GM18867 (cell line): Measurements from ENCODE around the gene KIRREL3.
A peak's percentile ranks its signal among the peaks of the same experiment; 100 is the strongest.

Source experiments
- ATAC-seq: cut with Tn5 transposase; IDR thresholded peaks from one replicate; pipeline ENCODE4 v1.9.1; 2021; ENCODE audit warnings: mild to moderate bottlenecking, moderate library complexity; ENCODE audit not compliant: unreplicated experiment

The KIRREL3 gene

DNA sequence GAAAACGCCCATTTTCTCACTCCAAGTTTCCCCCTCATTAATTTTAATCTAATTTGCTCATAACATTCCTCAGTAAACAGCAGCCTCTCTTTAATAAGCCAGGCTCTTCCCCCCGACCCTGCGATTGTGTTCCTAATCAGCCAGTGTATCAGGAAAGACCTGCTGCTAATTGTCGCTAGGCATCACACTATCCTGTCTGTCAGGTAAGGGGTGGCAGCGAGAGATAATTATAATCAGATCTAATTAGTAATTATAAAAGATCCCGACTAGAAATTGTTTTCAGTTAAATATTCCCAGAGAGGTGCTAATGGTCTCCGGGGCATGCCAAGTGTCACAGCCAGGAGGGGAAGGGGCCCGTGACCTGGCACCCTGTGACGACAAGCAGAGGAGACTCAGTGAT, 502.3 kb downstream of the KIRREL3 start:
- no peak for ATAC-seq

DNA sequence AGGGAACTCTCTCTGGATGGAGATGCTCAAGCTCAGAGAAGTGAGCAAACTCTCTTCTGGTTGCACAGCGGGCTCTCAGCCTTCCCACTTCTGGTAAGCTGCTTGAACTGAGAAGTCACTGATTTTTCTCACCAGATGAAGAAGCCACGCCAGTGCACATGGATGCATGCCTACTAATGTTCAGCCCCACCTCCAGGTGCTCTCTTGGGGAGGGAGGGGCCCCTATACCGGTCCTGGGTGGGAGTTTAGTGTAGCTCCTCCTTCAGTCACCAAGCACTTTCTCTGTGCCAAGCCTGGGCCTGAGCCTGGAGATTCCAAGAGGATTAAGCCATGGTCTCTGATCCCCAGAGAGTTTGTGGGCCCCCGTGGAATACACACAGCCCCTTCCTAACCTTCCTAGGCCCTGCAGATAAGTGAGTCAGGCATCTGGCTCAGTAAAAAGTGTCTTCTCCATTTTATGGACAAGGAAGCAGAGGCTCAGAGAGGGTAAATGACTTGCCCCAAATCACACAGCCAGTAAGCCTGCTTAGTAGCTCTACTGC, 502.9 kb downstream of the KIRREL3 start:
- no peak for ATAC-seq

DNA sequence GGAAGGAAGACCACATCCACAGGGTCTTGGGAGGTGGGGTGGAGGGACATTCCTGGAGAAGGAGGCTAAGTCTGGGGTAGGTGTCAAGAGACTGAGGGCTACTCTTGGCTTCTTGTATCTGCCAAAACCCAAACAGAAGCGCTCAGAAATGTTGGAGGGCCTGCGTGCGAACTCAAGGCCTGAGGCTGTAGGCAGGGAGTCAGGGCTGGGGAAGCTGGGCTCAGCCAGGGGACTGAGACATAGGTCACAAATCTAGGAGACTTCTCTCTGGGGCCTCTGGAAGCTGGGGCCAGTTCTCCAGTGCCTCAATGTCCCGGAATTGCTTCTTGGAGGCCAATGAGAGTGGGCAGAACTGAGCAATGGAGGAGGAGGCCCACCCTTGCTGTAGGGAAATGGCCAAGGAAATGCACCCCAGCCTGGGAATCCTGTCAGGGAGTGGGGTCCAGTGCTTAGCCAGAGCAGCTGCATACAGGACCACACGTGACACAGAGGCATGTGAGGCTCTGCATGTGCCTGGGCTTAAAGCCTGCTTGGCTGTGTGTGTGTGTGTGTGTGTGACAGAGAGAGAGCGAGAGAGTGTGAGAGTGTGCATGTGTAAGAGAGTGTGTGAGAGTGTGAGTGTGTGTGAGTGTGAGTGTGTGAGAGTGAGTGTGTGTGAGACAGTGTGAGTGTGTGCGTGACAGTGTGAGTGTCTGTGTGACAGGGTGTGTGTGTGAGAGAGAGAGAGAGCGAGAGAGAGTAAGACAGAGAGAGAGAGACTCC, 503.8 kb downstream of the KIRREL3 start:
- no peak for ATAC-seq

DNA sequence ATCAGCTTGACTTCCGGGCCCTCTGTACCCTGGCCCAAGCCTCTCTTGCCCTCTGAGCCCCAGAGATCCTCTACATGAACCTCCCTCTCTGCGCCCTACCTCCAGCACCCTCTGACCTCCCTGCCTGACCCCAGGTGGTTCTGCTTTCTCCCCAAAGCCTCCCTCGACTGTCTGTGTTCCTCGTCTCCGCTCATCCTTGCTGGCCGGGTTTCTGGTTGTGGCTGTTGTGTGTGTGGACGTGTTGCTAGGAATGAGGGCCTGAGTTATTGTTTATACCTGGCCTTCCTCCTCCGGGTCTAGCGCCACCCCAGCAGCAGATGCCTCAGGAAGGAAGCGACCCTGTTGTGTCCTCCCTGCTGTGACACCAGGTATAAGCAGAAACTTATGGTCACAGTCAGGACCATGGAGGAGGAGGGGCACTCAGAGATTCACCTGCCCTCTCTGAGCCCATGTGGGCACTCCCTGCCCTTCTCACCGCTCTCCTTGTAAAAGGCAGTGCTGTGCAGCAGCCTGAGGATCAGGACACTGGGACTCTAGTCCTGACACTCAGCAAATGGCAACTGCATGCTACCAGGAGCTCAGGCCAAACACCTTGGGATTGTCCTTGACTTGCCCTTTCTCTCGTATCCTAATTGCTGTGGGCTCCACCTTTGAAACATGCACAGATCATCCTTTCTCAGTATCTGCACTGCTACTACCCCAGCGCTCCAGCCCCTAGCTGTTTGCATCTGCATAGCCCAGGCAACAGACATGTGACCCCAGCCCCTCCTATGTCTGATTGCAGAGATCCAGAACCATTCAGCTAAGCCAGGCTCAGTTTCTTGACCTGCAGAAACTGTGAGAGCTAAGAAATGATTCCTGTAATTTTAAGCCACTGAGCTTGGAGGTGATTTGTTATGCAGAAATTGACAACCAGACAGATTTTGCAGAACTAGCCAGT, 505.0 kb downstream of the KIRREL3 start:
- no peak for ATAC-seq

DNA sequence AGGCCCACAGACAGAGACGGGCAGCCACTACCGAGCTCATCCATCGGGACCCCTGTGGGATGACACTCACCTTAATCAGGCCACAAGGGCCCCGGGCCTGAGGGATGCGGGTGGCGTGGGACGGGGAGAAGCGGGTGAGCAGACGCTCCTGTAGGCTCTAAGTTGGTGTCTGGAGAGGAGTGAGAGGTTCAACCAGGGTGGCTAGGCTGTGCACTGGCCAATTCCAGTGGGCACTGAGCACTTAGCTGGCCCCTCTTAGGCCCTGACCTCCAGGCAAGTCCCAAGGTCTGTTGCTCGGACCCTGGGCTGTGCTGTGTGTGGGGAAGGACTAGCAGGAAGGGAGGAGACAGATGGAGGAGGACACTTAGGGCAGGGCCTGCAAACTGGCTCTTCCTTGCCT, 505.7 kb downstream of the KIRREL3 start:
- ATAC-seq, result no peak

DNA sequence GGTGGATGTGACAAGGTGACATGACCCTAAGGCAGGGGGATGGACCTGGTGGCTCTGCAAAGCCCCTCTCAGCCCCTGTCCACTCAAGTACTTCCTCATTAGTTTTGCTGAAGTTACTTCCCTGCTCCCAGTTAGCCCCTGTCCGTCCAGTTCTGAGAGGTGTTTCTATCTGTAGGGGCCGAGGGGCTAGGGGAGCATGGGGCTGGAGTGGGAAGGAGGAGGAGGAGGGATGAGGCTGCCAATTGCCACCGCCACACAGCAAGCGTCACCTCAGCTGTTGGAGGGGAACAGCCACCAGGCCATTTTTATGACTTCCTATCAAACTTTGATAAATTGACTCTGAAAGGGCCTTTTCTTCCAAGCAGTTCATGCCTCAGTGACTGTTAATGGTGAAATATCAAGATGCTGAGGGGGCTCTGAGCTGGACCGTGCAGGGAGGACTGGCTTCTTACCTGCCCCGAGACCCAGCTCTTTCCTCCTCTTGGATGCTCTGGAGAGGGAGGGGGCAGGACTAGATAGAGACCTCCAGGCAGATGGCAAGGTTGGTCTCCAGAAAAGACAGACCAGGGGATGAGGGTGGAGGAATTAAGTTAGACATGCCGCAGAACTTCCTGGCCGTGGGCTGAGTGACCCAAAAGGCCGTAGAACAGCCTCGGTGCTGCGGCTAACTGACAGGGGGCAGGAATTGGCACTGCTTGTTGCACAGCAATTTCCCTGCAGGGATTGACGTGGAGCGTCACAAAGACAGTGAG, 508.1 kb downstream of the KIRREL3 start:
- no peak for ATAC-seq

DNA sequence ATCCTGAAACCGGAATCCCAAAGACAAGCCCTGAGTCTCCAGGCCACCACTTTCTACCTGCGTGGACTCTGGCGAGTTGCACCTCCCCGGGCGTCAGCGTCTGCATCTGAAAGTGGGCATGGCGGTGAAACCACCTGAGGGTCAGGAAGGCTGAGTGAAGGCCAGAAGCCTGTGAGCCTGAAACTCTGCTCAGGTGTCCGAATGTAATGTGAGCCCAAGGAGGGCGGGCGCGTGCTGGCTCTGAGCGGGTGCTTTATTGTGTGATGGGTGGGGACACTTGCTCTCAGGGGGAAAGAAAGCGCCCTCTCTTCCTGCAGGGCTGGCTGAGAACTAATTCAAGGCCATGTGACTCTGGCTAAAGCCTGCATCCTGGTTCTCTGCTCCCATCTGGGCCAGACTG, 509.5 kb downstream of the KIRREL3 start:
- no peak for ATAC-seq

DNA sequence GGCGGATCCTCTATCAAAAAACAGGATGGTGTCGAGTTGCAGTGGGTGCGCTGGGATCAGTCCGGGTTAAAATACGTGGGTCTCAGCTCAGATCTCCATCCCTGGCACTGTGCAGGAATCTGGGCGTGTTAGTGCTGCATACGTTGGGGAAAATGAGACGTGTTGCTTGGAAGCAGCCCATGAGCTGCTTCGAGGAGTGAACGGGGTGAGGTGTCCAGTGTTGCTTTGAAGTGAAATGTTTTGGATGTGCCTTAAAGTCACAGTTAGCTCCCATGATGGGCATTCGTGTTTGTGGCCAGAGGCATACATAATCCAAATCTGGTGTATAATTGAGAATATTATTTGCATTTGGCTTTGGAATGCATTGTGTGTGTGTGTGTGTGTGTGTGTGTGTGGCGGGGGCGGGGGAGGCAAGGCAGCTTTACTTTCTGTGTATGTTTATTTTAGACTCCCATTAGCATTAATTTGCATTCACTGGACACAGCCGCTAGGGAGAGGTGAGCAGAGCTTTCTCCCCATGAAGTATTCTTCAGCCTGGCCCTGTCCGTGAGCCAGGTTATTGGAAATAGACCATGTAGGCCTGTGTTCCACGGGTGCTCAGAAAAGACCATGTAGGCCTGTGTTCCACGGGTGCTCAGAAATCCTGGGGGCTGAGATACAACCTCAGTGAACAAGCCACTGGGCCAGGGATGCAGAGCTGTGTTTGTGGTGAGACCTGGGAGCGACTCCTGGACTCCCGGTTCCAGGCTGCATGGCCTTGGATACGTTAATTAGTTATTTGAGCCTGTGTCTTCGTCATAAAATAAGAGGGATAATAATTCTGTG, 510.5 kb downstream of the KIRREL3 start:
- ATAC-seq, result no peak

DNA sequence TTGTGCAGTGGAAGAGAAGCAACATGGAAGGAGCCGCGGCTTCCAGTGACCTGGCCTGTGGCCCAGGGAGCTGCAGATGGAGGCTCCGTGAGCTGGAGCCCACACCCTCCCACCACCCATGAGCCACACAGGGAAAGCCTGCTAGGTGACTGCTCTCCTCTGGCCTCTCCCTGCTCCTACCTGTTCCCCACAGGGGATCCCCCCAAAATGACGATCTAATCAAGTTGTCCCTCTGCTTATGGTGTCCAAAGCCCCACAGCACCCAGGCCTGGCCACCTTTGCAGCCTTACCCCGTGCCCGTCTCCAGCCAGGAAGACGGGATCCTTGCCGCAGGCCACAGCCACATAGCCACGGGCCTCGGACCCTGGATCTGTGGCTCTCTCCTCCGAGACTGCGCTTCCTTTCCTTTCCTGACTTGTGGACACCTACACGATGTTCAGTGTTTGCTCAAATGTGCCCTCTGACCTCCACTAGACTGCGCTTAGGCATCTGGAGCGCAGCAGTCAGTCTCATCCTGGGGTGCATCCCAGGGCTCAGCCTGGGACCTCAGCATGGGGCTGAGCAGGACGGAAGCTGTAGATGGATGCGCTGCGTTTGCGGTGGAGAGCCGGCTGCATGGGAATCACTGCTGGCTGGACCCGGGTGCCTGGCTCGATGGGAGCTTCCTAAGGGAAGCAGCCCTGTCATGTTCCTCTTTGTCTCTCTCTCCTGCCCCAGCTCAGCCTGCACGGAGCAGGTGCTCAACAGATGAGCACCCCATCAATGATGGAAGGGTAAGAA, 511.8 kb downstream of the KIRREL3 start:
- ATAC-seq, result no peak

DNA sequence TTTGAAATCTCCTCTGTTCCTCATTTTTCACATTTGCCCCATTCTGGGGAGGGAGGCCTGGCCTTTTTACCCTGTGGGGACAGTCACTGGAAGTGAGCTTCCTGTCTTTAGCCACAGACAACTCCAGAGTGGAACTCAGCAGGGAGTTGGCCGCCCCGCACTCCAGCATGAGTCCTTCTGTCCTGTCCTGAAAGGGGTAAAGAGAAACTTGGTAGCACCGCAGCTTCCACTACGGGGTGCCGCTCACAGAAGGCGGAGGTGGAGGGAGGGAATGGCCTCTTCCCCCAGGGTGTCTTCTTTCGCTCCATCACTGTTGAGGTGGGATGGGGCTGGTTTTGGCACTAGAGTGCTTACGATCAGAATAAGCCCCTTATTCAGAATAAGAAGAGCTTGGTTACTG, 512.9 kb downstream of the KIRREL3 start:
- no peak for ATAC-seq

DNA sequence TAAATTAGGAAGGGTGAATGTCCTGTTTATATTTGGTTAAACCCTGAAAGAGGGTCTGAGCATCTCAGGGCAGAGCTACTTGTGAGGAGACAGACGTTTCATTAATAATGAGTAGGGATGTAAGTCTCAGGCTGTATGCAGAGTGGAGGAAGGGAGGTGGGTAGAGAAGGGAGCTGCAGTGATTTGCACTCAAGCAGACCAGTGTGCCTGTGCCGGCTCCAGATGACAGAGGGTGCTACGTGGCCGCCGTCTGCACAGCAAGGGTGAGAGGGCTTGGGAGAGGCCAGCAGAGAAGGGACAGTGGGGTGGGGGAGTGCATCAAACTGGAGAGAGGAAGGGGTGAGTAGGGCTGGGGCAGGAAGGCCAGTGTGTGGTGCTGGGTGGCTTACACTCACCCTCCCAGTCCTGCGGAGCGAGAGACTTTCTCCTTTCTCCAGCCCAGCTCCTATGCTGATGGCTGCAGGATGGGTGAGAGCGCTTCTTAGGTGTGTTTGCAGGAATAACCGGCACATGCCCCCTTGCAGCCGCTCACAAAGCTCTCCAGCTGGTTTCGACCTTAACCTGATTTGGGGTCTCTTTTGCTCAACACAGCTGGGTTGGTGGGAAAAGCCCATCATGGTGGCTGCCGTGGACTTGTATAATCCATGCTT, 514.5 kb downstream of the KIRREL3 start:
- ATAC-seq, result no peak

DNA sequence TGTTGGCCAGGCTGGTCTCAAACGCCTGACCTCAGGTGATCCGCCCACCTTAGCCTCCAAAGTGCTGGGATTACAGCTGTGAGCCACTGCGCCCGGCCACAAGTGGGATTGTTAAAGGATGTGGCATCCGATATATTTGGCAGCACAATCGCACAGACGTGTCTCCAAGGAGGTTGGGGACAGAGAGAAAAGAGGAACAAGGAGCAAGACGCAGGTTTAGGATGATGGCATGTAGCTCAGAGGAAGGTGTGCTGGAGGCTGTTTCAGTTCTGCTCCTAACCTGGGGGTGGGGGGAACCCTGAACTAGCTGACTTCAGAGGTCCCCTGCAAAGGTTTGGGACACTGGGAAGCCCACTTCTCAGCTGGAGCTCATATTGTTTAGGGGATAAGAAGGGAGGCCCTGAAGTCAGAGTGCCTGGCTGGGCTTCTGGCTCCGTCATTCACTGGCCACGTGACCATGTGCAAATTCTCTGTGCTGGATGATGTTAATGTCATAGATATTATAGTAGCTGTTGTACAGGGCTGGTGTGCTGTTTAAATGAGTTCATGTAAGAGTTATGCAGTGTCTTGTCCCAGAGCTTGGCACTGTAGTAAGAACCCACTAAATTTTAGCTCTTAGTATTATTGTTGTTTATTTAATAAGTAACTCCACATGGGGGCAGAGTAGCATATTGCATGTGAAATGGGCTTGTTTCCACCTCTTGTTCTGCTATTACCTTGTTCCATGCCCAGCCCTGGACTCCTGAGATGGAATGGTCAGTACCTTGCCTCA, 515.4 kb downstream of the KIRREL3 start:
- ATAC-seq, result peak; percentile 52

DNA sequence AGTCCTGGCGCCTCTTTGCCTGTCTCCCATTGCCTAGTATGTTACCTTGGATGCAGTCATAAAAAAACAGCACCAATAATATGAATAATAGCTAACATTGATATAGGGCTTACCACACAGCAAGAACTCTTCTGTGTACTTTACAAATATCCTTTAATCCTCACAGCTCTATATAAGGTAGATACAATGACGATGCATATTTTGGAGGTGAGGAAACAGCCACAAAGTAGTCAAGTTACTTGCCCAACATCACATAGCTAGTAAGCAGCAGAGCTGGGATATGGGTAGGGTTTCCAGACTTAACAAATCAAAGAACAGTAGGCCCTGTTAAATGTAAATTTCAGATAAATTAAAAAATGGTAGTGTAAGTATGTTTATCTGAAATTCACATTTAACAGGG, 516.3 kb downstream of the KIRREL3 start:
- ATAC-seq, result no peak

DNA sequence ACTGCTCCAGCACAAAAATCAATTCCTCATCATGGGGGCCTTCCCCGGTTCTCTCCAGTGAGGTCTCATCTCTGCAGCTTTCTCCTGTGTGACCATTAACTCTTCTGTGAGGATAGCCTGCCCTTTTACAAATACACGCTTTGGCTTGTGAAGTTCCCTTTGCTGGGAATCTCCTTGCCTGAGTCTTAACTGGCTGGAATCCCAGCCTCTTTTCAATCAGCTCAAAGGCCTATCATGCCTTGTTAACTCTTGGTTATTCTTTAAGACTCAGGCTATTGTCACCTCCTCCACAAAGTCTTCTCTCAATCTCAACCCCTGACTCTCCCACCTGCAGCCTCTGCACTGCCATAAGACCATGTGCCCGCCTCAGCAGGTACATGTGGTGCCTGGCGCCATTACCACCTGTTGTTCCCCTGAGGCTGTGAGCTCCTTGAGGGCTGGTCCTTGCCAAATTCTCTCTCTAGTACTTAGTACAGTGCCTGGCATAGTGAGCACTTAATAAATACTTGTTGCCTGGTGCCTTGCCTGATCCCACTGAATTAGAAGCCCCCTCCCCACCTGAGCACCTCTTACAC, 516.9 kb downstream of the KIRREL3 start:
- ATAC-seq, result no peak

DNA sequence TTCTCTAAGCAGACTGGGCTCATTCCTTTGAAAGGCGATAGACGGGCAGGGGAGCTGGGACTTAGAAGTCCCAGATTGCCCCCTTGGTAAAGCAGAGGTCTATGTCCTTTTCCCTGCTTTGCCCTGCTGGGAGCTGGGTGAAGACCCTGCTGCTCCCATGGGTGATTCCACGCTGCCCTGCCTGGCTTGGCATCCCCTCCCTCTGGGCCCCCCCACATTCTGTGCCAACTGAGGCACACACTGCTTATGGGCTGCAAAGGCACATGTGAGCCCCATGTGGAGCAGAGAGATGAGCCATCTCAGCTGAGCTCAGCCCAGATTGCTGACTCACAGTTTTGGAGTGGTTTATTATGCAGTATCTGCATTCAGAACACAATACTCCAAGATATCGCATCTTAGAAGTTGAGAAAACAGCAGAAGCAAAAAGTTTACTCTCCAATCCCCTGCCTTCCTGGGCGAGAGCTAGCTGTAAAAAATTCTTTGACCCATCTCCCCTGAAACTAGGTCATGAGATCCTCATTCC, 517.9 kb downstream of the KIRREL3 start:
- no peak for ATAC-seq

DNA sequence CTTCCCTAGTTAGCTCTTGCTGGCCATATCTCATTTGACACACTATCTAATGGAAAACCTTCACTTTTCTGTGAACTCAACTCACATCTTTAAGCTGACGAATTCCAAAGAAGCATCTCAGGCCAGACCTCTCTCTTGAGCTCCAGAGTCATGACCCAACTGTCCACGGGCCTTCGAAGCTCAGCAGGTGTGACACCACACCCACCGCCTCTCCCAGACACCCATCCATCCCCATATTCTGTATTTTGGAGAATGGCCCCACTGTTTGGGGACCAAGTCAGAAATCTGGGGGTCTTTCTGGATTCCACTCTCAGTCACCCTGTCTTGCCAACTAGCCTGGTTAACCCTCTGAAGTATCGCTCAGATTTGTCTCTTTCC, 519.3 kb downstream of the KIRREL3 start:
- no peak for ATAC-seq

DNA sequence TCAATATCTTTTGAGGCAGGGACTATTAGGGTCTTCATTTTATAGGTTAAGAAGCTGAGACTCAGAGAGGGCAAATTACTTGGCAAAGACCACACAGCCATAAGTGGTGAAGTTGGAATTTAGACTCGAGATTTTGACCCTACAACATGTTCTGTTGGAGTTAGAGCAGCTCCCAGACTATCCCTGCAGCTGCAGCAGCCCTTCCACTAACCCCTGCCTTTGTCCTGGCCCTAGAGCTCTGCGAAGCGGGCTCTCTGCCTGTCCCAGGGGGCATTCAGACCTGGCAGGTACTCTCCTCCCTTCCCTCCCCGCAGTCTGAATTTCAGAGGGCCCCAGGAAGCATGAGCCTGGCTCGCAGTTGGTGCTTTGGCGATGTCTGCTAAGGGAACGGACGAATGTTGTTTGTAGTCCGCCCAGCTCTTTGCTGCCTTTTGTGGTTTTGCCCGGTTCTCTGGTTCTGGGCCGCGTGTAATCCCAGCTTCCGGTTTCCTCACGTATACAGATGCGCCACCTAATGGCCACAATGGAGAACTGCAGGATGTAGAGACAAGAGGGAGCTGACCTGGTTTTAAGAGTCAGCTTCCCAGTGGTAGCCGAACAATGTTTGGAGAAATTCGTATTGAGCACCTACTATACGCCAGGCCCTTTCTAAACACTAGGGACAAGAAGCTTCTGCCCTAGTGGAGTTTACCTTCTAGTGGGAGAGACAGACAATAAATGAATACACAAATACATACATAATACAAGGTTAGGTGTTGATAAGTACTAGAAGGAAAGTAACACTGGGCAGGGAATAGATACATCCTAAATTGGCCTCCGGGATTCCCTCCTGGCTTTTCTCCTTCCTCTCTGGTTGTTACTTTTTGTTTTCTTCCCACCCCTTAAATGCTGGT, 519.9 kb downstream of the KIRREL3 start:
- ATAC-seq, result peak; percentile 63
